ENCODE measurements around the gene ZNF283.
"Not testable (repeated sequence)": the region's sequence is repeated elsewhere in the genome, so short reads cannot be mapped to it uniquely, and the experiment has no call there.

- TF ChIP-seq CTCF, POLR2A, EP300, POLR2AphosphoS5 (IDR thresholded peaks at IDR 0.05): not testable (repeated sequence)
Observed at GRCh38 chr19:43824572-43824971, 2.5 kb upstream of the ZNF283 start.
